ENCODE data around the gene PCDHGA12. TPM values are rescaled to one million over a fixed set of nuclear protein-coding genes. Genes with fewer than 3 reads are reported as not detected.

Gene PCDHGA12
- total RNA-seq, 1 donor from 2014 or later: 3.6 TPM

DNA sequence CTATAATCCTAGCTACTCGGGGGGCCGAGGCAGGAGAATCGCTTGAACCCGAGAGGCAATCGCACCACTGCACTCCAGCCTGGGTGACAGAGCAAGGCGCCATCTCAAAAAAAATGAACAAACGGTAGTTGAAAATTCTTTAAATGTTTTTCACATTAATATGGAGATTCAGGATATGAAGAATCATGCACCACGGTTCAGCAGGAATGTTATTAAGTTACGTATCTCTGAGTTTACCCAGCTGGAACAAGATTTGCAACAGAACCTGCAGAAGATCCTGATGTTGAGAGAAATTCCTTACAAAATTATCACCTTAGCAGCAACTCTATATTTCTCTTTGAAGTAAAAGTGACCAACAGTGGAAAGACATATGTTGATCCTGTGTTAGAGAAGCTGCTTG is 10.0 kb downstream of the PCDHGA12 start:
- no peaks in the 10 kb centered on the region for H3K27me3 ChIP-seq (ENCODE audit: control insufficient read depth, insufficient read depth, low read length)
- DNase-seq (ENCODE audit: low read depth): no peak
- no peak for TF ChIP-seq CTCF (IDR thresholded peaks at IDR 0.05; ENCODE audit: insufficient read depth, low read length, poor library complexity, severe bottlenecking)
- no peaks in the 10 kb centered on the region for H3K36me3 ChIP-seq (ENCODE audit: control insufficient read depth, insufficient read depth, low read length)
- H3K4me3 ChIP-seq (ENCODE audit: low read depth, low read length): no peak overlapping the region

- Histone ChIP-seq H3K36me3 (ENCODE audit: control insufficient read depth, insufficient read depth, low read length) (no peaks in the 10 kb centered on the region), H3K4me3 (ENCODE audit: low read depth, low read length) (no peak overlapping the region), H3K27me3 (ENCODE audit: control insufficient read depth, insufficient read depth, low read length) (no peaks in the 10 kb centered on the region)
- no peak for DNase-seq (ENCODE audit: low read depth)
- no peak for TF ChIP-seq CTCF (IDR thresholded peaks at IDR 0.05; ENCODE audit: insufficient read depth, low read length, poor library complexity, severe bottlenecking)
Measured at GRCh38 chr5:141441571-141442170, 11.4 kb downstream of the PCDHGA12 start.

- no peaks in the 10 kb centered on the region for H3K27me3 ChIP-seq (ENCODE audit: control insufficient read depth, insufficient read depth, low read length)
- H3K36me3 ChIP-seq (ENCODE audit: control insufficient read depth, insufficient read depth, low read length): no peaks in the 10 kb centered on the region
- DNase-seq (ENCODE audit: low read depth): no peak
- no peak overlapping the region for H3K4me3 ChIP-seq (ENCODE audit: low read depth, low read length)
- no peak for TF ChIP-seq CTCF (IDR thresholded peaks at IDR 0.05; ENCODE audit: insufficient read depth, low read length, poor library complexity, severe bottlenecking)
Measured at GRCh38 chr5:141465351-141465750, 35.0 kb downstream of the PCDHGA12 start.

- peak; percentile 78 for DNase-seq (ENCODE audit: low read depth)
- peak; percentile 32 for TF ChIP-seq CTCF (IDR thresholded peaks at IDR 0.05; ENCODE audit: insufficient read depth, low read length, poor library complexity, severe bottlenecking)
- H3K4me3 ChIP-seq (ENCODE audit: low read depth, low read length): peak within 1 kb of the TSS; percentile 50
- H3K36me3 ChIP-seq (ENCODE audit: control insufficient read depth, insufficient read depth, low read length): no peaks in the 10 kb centered on the region
- peaks cover 9% of the 10 kb centered on the region for H3K27me3 ChIP-seq (ENCODE audit: control insufficient read depth, insufficient read depth, low read length)
Measured at GRCh38 chr5:141475625-141476131, 45.4 kb downstream of the PCDHGA12 start, which contains the start of gene PCDHGC3. Gene PCDHGC3, plus strand, starts transcription at chr5:141475966. Its CDS starts 151 bp downstream, at chr5:141476117.

DNA sequence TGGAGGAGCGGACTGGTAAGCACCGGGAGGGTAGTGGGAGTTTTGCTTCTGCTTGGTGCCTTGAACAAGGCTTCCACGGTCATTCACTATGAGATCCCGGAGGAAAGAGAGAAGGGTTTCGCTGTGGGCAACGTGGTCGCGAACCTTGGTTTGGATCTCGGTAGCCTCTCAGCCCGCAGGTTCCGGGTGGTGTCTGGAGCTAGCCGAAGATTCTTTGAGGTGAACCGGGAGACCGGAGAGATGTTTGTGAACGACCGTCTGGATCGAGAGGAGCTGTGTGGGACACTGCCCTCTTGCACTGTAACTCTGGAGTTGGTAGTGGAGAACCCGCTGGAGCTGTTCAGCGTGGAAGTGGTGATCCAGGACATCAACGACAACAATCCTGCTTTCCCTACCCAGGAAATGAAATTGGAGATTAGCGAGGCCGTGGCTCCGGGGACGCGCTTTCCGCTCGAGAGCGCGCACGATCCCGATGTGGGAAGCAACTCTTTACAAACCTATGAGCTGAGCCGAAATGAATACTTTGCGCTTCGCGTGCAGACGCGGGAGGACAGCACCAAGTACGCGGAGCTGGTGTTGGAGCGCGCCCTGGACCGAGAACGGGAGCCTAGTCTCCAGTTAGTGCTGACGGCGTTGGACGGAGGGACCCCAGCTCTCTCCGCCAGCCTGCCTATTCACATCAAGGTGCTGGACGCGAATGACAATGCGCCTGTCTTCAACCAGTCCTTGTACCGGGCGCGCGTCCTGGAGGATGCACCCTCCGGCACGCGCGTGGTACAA is 46.0 kb downstream of the PCDHGA12 start:
- Histone ChIP-seq H3K4me3 (ENCODE audit: low read depth, low read length) (peak overlapping the region; percentile 50), H3K27me3 (ENCODE audit: control insufficient read depth, insufficient read depth, low read length) (peaks cover 9% of the 10 kb centered on the region), H3K36me3 (ENCODE audit: control insufficient read depth, insufficient read depth, low read length) (no peaks in the 10 kb centered on the region)
- no peak for TF ChIP-seq CTCF (IDR thresholded peaks at IDR 0.05; ENCODE audit: insufficient read depth, low read length, poor library complexity, severe bottlenecking)
- DNase-seq (ENCODE audit: low read depth): no peak

Data from kidney epithelial cell (primary cell).